Prostate gland (tissue), 2 donors: ENCODE results near the gene C2orf92.

Experiments used
- POLR2A ChIP-seq: fragments of 450-650 bp; IDR thresholded peaks from one replicate; pipeline ENCODE4 v1.6.1; 2016; ENCODE audit warnings: antibody characterized with exemption, mild to moderate bottlenecking
- POLR2AphosphoS5 ChIP-seq: sonication (generic); formaldehyde crosslinking; IDR thresholded peaks from one replicate; pipeline ENCODE4 v1.6.1; 2017; ENCODE audit warnings: antibody characterized with exemption
- TF ChIP-seq, protein P1 (sequence below), 4 experiments: fragments of 200-600 bp in 2 of 4; fragments of 450-650 bp in 2 of 4; sonication (generic) in 2 of 4; IDR thresholded peaks; 1 replicate in 3 of 4; 2 replicates in 1 of 4; pipeline ENCODE4 v1.5.1; 2016 to 2019; ENCODE audit warnings: antibody characterized with exemption in 4 of 4, mild to moderate bottlenecking in 2 of 4, moderate library complexity in 2 of 4

- TF ChIP-seq POLR2AphosphoS5 (no peak), POLR2A (no peak)
- TF ChIP-seq, protein P1, sequence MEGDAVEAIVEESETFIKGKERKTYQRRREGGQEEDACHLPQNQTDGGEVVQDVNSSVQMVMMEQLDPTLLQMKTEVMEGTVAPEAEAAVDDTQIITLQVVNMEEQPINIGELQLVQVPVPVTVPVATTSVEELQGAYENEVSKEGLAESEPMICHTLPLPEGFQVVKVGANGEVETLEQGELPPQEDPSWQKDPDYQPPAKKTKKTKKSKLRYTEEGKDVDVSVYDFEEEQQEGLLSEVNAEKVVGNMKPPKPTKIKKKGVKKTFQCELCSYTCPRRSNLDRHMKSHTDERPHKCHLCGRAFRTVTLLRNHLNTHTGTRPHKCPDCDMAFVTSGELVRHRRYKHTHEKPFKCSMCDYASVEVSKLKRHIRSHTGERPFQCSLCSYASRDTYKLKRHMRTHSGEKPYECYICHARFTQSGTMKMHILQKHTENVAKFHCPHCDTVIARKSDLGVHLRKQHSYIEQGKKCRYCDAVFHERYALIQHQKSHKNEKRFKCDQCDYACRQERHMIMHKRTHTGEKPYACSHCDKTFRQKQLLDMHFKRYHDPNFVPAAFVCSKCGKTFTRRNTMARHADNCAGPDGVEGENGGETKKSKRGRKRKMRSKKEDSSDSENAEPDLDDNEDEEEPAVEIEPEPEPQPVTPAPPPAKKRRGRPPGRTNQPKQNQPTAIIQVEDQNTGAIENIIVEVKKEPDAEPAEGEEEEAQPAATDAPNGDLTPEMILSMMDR (IDR thresholded peaks at IDR 0.05) = no peak
Observed at GRCh38 chr2:97739020-97739892, 69.7 kb downstream of the C2orf92 start.
